GM12872 (cell line): Measurements from ENCODE around the gene PARD3.

Source experiments
- CTCF ChIP-seq: IDR thresholded peaks from 3 replicates; pipeline ENCODE4 v1.5.1; 2011; ENCODE audit warnings: low read depth, mild to moderate bottlenecking, low read length, moderate library complexity; ENCODE audit not compliant: insufficient read depth

Gene PARD3

GRCh38 chr10:34722404-34722803 is 92.7 kb downstream of the PARD3 start:
- TF ChIP-seq CTCF: no peak

- no peak for TF ChIP-seq CTCF
These were observed 93.8 kb downstream of the PARD3 start for GRCh38 chr10:34721208-34721840.

GRCh38 chr10:34719746-34720145 is 95.3 kb downstream of the PARD3 start:
- TF ChIP-seq CTCF: no peak

- no peak for TF ChIP-seq CTCF
These were observed 95.8 kb downstream of the PARD3 start for GRCh38 chr10:34719328-34719727.

- no peak for TF ChIP-seq CTCF
These were observed 97.7 kb downstream of the PARD3 start for GRCh38 chr10:34717429-34717828.

- no peak for TF ChIP-seq CTCF
These were observed 98.1 kb downstream of the PARD3 start for GRCh38 chr10:34716958-34717357.

- no peak for TF ChIP-seq CTCF
These were observed 98.9 kb downstream of the PARD3 start for GRCh38 chr10:34716234-34716633.
